Pancreas (tissue), 10 donors: ENCODE results near the gene ISL1. TPM values are rescaled to one million over a fixed set of nuclear protein-coding genes. Genes with fewer than 3 reads are reported as not detected.
A peak's percentile ranks its signal among the peaks of the same experiment; 100 is the strongest.

ENCODE experiments used
- ATAC-seq, 4 donors: fragments of 200-7000 bp; cut with Tn5 transposase; one replicate each; pipeline versions ENCODE4 v1.8.0 to v1.9.1; 2020; ENCODE audit warnings: mild to moderate bottlenecking in 4 of 4, moderate library complexity in 4 of 4
- DNase-seq, 6 donors: peaks; one replicate each; pipeline ENCODE4 v3.0.0-alpha.2; 2020
- FAIRE-seq: peaks from 2 replicates; lab custom pipeline; 2012; peaks lifted over from hg19 to GRCh38; lab: Jason Lieb, UNC
- H3K27ac ChIP-seq, 4 donors: fragments of 200-600 bp; sonication (generic); 1 replicate in 3 of 4; 2 replicates in 1 of 4; pipeline versions ENCODE4 v1.5.0 to v1.8.0; 2020
- H3K27me3 ChIP-seq, 4 donors: fragments of 200-600 bp; one replicate each; pipeline ENCODE4 v1.8.0; 2021
- H3K36me3 ChIP-seq, 3 donors: fragments of 200-600 bp; sonication (generic) in 1 of 3; one replicate each; pipeline versions ENCODE4 v1.5.0 to v1.8.0; 2020 to 2021
- H3K4me1 ChIP-seq, 3 donors: fragments of 200-600 bp; one replicate each; pipeline ENCODE4 v1.8.0; 2021
- H3K4me3 ChIP-seq, 4 donors: fragments of 200-600 bp; sonication (generic) in 2 of 4; one replicate each; pipeline versions ENCODE4 v1.5.0 to v1.8.0; 2020 to 2021
- H3K9me3 ChIP-seq, 4 donors: fragments of 200-600 bp; one replicate each; pipeline ENCODE4 v1.8.0; 2021
- CTCF ChIP-seq, 4 donors: fragments of 200-600 bp; sonication (generic) in 3 of 4; IDR thresholded peaks; one replicate each; pipeline versions ENCODE4 v1.5.0 to v1.8.0; 2021; ENCODE audit warnings: antibody characterized with exemption in 4 of 4
- WGBS, 2 donors: extraction: QIAGEN DNeasy Blood & Tissue Kit; methylation state at CpG; one replicate each; pipeline ENCODE4 v1.1.7; 2013; 5-methylcytosine and 5-hydroxymethylcytosine counted together
- intact Hi-C, 3 donors: fragments of 100-400 bp; cut with DNase I; formaldehyde crosslinking; loops; one replicate each; pipeline versions ENCODE4 v1.11.1 to v1.14.2; 2022
- polyA plus RNA-seq, 2 donors: library from polyadenylated mRNA; stranded (reverse); fragments of 200-250 nt; gene quantifications; one replicate each; pipeline ENCODE4 v1.2.3, GENCODE V29; 2013
- total RNA-seq, 6 donors: library from RNA; stranded (reverse); fragmentation: NEBNext Ultra II Directional in 4 of 6; extraction: Animal tissue kit (Norgen Biotek cat#: 25700) in 4 of 6; gene quantifications; one replicate each; pipeline versions ENCODE4 v1.2.1 to v1.2.4, GENCODE V29; 2021 to 2023
- donor health status: healthy with polysubstance abuse.
- donor health status: DM: no; HTN: no; CAD: no; lungs with moderate emphysema.
- donor health status: DM: no; HTN: no; CAD: no.
- donor health status: control.
- donor health status: control.
- donor health status: Bipolar disorder and iron deficiency.
- donor health status: DM: yes; HTN: yes; CAD: no.
- donor health status: DM: no; HTN: no; CAD: no.
- donor health status: DM: no; HTN: no; CAD: no.
- donor health status: DM: yes; HTN: yes; CAD: no.

Gene ISL1
- total and polyA plus RNA-seq, 8 donors, result 0.93 to 30.5 (median 2.9) TPM

GRCh38 chr5:51385216-51385615, 2.0 kb downstream of the ISL1 start:
- no peaks in the 10 kb centered on the region for H3K4me1 ChIP-seq
- peaks cover 0 to 79% (median 3%) of the 10 kb centered on the region in 4 donors for H3K27me3 ChIP-seq
- no peak for FAIRE-seq
- H3K9me3 ChIP-seq, result no peaks in the 10 kb centered on the region
- intact Hi-C loops, result no loop called here
- no peak overlapping the region for H3K4me3 ChIP-seq
- DNase-seq, result no peak
- no peak for TF ChIP-seq CTCF (IDR thresholded peaks at IDR 0.05)
- H3K27ac ChIP-seq, result no peak overlapping the region
- no peak for ATAC-seq
- H3K36me3 ChIP-seq, result no peaks in the 10 kb centered on the region
- 9 to 10% methylated on average over 5 of the region's 5 CpGs for WGBS, 2 donors

- Histone ChIP-seq H3K27ac (peak overlapping the region in 1 of 4 donors; percentile 10), H3K4me3 (peak overlapping the region in 1 of 4 donors; percentile 22), H3K36me3 (no peaks in the 10 kb centered on the region), H3K4me1 (no peaks in the 10 kb centered on the region), H3K27me3 (peaks cover 0 to 75% (median 2%) of the 10 kb centered on the region in 4 donors), H3K9me3 (no peaks in the 10 kb centered on the region)
- no peak for TF ChIP-seq CTCF (IDR thresholded peaks at IDR 0.05)
- 4% methylated on average over 36 to 38 of the region's 38 CpGs for WGBS, 2 donors
- intact Hi-C loops, result no loop called here
- FAIRE-seq (no peak), ATAC-seq (no peak), DNase-seq (peak in 1 of 6 donors; percentile 68)
Measured at GRCh38 chr5:51386916-51387883, 4.0 kb downstream of the ISL1 start.

GRCh38 chr5:51387884-51388275, 4.6 kb downstream of the ISL1 start:
- FAIRE-seq (no peak), DNase-seq (no peak), ATAC-seq (no peak)
- peak overlapping the region in 1 of 4 donors; percentile 15 for H3K27ac ChIP-seq
- intact Hi-C loops, result no loop called here
- H3K4me1 ChIP-seq, result no peaks in the 10 kb centered on the region
- H3K36me3 ChIP-seq, result no peaks in the 10 kb centered on the region
- no peak for TF ChIP-seq CTCF (IDR thresholded peaks at IDR 0.05)
- WGBS, 2 donors, result 7 to 9% methylated on average over 10 of the region's 10 CpGs
- peaks cover 0 to 70% (median 0%) of the 10 kb centered on the region in 4 donors for H3K27me3 ChIP-seq
- no peaks in the 10 kb centered on the region for H3K9me3 ChIP-seq
- peak overlapping the region in 1 of 4 donors; percentile 22 for H3K4me3 ChIP-seq

GRCh38 chr5:51388488-51389287, 5.4 kb downstream of the ISL1 start:
- H3K27ac ChIP-seq, result peak overlapping the region in 1 of 4 donors; percentile 15
- DNase-seq, result no peak
- ATAC-seq, result no peak
- FAIRE-seq, result no peak
- WGBS, 2 donors, result 5 to 9% methylated on average over 12 of the region's 12 CpGs
- peaks cover 0 to 65% (median 0%) of the 10 kb centered on the region in 4 donors for H3K27me3 ChIP-seq
- no peak for TF ChIP-seq CTCF (IDR thresholded peaks at IDR 0.05)
- H3K36me3 ChIP-seq, result no peaks in the 10 kb centered on the region
- no peaks in the 10 kb centered on the region for H3K4me1 ChIP-seq
- intact Hi-C loops, result no loop called here
- H3K4me3 ChIP-seq, result peak overlapping the region in 1 of 4 donors; percentile 12
- no peaks in the 10 kb centered on the region for H3K9me3 ChIP-seq
